Calu3 (cell line): ENCODE measurements around the gene CTNNBL1. TPM values are rescaled to one million over a fixed set of nuclear protein-coding genes. Genes with fewer than 3 reads are reported as not detected.

Source experiments
- BruUV-seq: library from RNA; stranded (reverse); fragments of 400-500 nt; replicated peaks from 2 replicates; lab custom pipeline; 2021; lab: Mats Ljungman, UMichigan
- CTCF ChIA-PET: fragments of 300-600 bp; sonication (Branson Sonifier 250); formaldehyde crosslinking; loops from one replicate; lab custom pipeline; 2022; ENCODE audit warnings: antibody characterized with exemption; lab: Charles Lee
- DNase-seq: peaks from one replicate; pipeline ENCODE4 v3.0.0; 2022
- H3K27ac Mint-ChIP-seq: one replicate; pipeline ENCODE4 v1.8.0; 2022; ENCODE audit warnings: mixed read lengths; ENCODE audit not compliant: unreplicated experiment
- H3K27me3 Mint-ChIP-seq: one replicate; pipeline ENCODE4 v1.8.0; 2022; ENCODE audit warnings: mixed read lengths; ENCODE audit not compliant: unreplicated experiment
- H3K36me3 Mint-ChIP-seq: one replicate; pipeline ENCODE4 v1.8.0; 2022; ENCODE audit warnings: mild to moderate bottlenecking, moderate library complexity, mixed read lengths; ENCODE audit not compliant: insufficient read depth, unreplicated experiment
- H3K4me1 Mint-ChIP-seq: one replicate; pipeline ENCODE4 v1.8.0; 2022; ENCODE audit warnings: mild to moderate bottlenecking, low read depth, mixed read lengths; ENCODE audit not compliant: unreplicated experiment
- H3K4me3 Mint-ChIP-seq: one replicate; pipeline ENCODE4 v1.8.0; 2022; ENCODE audit warnings: mild to moderate bottlenecking, low read depth, moderate library complexity, mixed read lengths; ENCODE audit not compliant: unreplicated experiment
- H3K9me3 Mint-ChIP-seq: one replicate; pipeline ENCODE4 v1.8.0; 2022; ENCODE audit warnings: low read depth, mixed read lengths; ENCODE audit not compliant: unreplicated experiment
- CTCF ChIP-seq: fragments of 200-600 bp; IDR thresholded peaks from one replicate; pipeline ENCODE4 v1.8.0; 2022; ENCODE audit warnings: antibody characterized with exemption; ENCODE audit not compliant: unreplicated experiment
- intact Hi-C: fragments of 100-400 bp; cut with micrococcal nuclease; formaldehyde crosslinking; loops from one replicate; pipeline ENCODE4 v1.10.0; 2022; ENCODE audit not compliant: unreplicated experiment
- total RNA-seq: library from RNA; stranded (reverse); gene quantifications from 2 replicates; pipeline ENCODE4 v1.2.3, GENCODE V29; 2022

Gene CTNNBL1
- total RNA-seq, 1 experiment from 2014 or later = 106 TPM

- intact Hi-C loops = no loop called here
- H3K27me3 Mint-ChIP-seq = no peaks in the 10 kb centered on the region
- H3K36me3 Mint-ChIP-seq = peaks cover 6% of the 10 kb centered on the region
- TF ChIP-seq CTCF = no peak
- CTCF ChIA-PET = no interaction called here
- no peak for DNase-seq
- H3K9me3 Mint-ChIP-seq = no peaks in the 10 kb centered on the region
- H3K4me1 Mint-ChIP-seq = no peaks in the 10 kb centered on the region
- H3K27ac Mint-ChIP-seq = no peak overlapping the region
- BruUV-seq = no TSS peak
- H3K4me3 Mint-ChIP-seq = no peak overlapping the region
These were observed 109.8 kb downstream of the CTNNBL1 start for GRCh38 chr20:37803438-37804307.

DNA sequence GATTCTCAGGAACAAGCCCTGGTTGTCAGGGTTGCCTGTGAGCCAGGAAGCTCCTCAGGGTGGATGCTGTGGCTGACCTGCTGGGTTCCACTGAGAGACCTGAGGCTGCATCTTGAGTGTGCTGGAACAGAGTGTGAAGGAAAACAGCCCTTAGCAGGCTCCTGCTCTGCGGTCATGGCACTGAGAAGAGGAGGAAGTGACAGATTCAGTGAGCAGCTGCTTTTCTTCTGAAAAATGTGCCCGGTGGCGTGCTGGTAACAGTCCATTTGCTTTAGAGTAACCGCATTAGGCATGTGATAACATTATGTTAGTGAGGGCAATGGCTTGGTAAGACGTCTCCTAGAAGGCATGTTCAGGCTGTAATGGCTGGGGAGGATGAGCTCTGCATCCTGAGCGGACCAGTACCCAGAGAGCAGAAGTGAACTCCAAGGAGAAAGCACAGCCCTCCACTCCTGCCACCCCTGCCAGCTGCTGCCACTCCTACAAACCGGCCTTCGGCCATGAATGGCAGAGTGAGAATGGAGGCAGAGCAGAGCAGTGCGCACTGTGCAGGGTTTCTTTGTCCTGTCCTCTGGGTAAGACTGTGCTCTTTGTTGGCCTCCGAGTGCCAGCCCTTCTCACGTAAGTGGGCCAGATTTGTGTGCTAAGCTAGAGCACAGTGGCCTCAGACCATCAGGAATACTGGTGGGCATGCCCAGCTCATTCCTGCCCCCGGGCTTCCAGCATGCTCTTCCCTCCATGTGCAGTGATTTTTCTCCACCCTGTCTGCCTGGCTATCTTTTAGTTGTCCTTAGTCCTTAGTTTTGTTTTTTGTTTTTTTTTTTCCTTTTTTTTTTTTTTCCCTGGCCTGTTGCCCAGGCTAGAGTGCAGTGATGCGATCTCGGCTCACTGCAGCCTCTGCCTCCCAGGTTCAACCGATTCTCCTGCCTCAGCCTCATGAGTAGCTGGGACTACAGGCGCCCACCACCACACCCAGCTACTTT is 111.0 kb downstream of the CTNNBL1 start:
- CTCF ChIA-PET = interaction anchor here (0.6 kb wide), 1 partner anchor 534 kb away, joined by 5 read pairs; no protein-coding TSS in a partner anchor
- no TSS peak for BruUV-seq
- Mint-ChIP-seq H3K4me3 (no peak overlapping the region), H3K27ac (no peak overlapping the region), H3K36me3 (peaks cover 6% of the 10 kb centered on the region), H3K4me1 (no peaks in the 10 kb centered on the region), H3K27me3 (no peaks in the 10 kb centered on the region), H3K9me3 (no peaks in the 10 kb centered on the region)
- TF ChIP-seq CTCF = no peak
- intact Hi-C loops = no loop called here
- no peak for DNase-seq

DNA sequence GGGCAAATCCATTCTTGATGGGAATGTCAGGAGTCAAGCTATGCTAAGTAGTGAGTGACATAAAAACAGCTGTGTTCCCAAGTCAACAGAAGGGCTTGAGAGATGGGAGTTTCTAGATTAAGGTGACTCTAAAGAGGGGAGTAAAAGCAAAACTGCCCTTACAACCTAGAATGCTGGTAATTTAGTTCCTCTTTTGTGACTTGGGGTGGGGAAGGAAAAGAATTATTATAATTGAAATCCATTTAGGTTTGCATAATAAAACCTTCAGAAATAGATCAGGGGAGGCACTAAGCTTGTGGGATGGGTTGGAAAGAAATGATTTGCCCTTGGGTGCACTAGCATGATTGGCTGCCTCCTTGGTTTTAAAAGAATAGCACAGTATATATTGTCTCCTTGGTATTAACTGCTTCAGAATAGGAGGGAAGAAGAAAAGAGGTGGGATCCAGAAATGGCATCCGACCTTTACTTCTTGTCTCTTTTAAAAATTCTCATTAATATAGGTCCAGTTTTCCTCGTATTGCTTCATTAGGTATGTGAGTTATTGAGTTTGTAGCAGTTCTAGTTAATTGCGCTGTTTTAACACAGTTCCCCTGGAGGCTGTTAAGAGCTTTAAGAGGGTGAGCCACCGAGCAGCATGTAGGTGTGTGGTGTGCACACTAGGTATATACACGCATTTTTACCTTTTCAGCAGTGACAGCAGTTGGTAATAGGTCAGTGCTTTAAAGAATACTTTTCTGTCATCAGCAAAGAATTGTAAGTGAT is 113.8 kb downstream of the CTNNBL1 start:
- Mint-ChIP-seq H3K4me1 (no peaks in the 10 kb centered on the region), H3K27me3 (no peaks in the 10 kb centered on the region), H3K27ac (no peak overlapping the region), H3K36me3 (peaks cover 9% of the 10 kb centered on the region), H3K4me3 (no peak overlapping the region), H3K9me3 (no peaks in the 10 kb centered on the region)
- BruUV-seq = no TSS peak
- no peak for TF ChIP-seq CTCF
- intact Hi-C loops = no loop called here
- no peak for DNase-seq
- CTCF ChIA-PET = no interaction called here
